Lung (tissue), 12 donors: Measurements from ENCODE around the gene HSBP1L1. TPM values are rescaled to one million over a fixed set of nuclear protein-coding genes. Genes with fewer than 3 reads are reported as not detected.

ENCODE experiments used
- ATAC-seq: fragments of 200-7000 bp; cut with Tn5 transposase; one replicate; pipeline ENCODE4 v1.9.1; 2020; ENCODE audit warnings: moderate number of reproducible peaks; ENCODE audit not compliant: insufficient read depth, low FRiP score
- DNase-seq, 3 donors: peaks; one replicate each; pipeline ENCODE4 v3.0.0-alpha.2; 2013 to 2017
- H3K27ac ChIP-seq, 2 donors: one replicate each; pipeline ENCODE4 v1.5.1; 2013; ENCODE audit warnings: mild to moderate bottlenecking in 2 of 2, moderate library complexity in 2 of 2, control low read depth in 1 of 2, inconsistent platforms in 1 of 2, low read depth in 1 of 2, low read length in 1 of 2
- H3K27me3 ChIP-seq, 3 donors: one replicate each; pipeline ENCODE4 v1.5.1; 2013; ENCODE audit warnings: low read length in 2 of 3; ENCODE audit not compliant: control insufficient read depth in 3 of 3, insufficient read depth in 3 of 3
- H3K36me3 ChIP-seq, 4 donors: one replicate each; pipeline ENCODE4 v1.5.1; 2013; ENCODE audit warnings: low read length in 4 of 4, mild to moderate bottlenecking in 1 of 4, moderate library complexity in 1 of 4; ENCODE audit not compliant: control insufficient read depth in 4 of 4, insufficient read depth in 4 of 4
- H3K4me1 ChIP-seq, 5 donors: one replicate each; pipeline ENCODE4 v1.5.1; 2013; ENCODE audit warnings: low read length in 5 of 5, mild to moderate bottlenecking in 2 of 5, moderate library complexity in 1 of 5; ENCODE audit not compliant: control insufficient read depth in 5 of 5, insufficient read depth in 5 of 5
- H3K4me3 ChIP-seq: one replicate; pipeline ENCODE4 v1.5.1; 2013; ENCODE audit warnings: mild to moderate bottlenecking, control low read depth, moderate library complexity
- H3K9ac ChIP-seq, 2 donors: one replicate each; pipeline ENCODE4 v1.5.1; 2013; ENCODE audit warnings: low read length in 2 of 2, control low read depth in 1 of 2; ENCODE audit not compliant: insufficient read depth in 1 of 2
- H3K9me3 ChIP-seq, 4 donors: one replicate each; pipeline ENCODE4 v1.5.1; 2013; ENCODE audit warnings: low read length in 3 of 4, mild to moderate bottlenecking in 1 of 4, moderate library complexity in 1 of 4; ENCODE audit not compliant: control insufficient read depth in 4 of 4, insufficient read depth in 3 of 4
- CTCF ChIP-seq: IDR thresholded peaks from 2 replicates; pipeline ENCODE4 v1.5.1; 2012; ENCODE audit warnings: mild to moderate bottlenecking; ENCODE audit errors: control extremely low read depth, extremely low read depth
- WGBS, 2 donors: extraction: QIAGEN DNeasy Blood & Tissue Kit; methylation state at CpG; one replicate each; pipeline ENCODE4 v1.1.7; 2013; 5-methylcytosine and 5-hydroxymethylcytosine counted together
- polyA plus RNA-seq, 2 donors: library from polyadenylated mRNA; stranded (reverse); fragments of 200-250 nt; gene quantifications; one replicate each; pipeline ENCODE4 v1.2.1, GENCODE V29; 2013
- total RNA-seq, 2 donors: library from RNA; depleted of rRNA in 1 of 2; stranded (reverse); fragments of >200 nt in 1 of 2; gene quantifications; one replicate each; pipeline ENCODE4 v1.2.1, GENCODE V29; 2014 to 2021
- donor health status: control.
- donor health status: control.
- donor health status: Bipolar disorder and iron deficiency.
- donor health status: healthy.
- donor health status: DM: yes; HTN: yes; CAD: no.

HSBP1L1 gene
- total and polyA plus RNA-seq, 4 donors, result 23.2 to 80.9 (median 34.3) TPM

- no peak overlapping the region for H3K4me3 ChIP-seq
- H3K4me1 ChIP-seq, result no peaks in the 10 kb centered on the region
- H3K27me3 ChIP-seq, result no peaks in the 10 kb centered on the region
- H3K9me3 ChIP-seq, result no peaks in the 10 kb centered on the region
- TF ChIP-seq CTCF, result no peak
- no peak overlapping the region for H3K9ac ChIP-seq
- peaks cover 12 to 34% (median 19%) of the 10 kb centered on the region in 4 donors for H3K36me3 ChIP-seq
- 92 to 94% methylated on average over 4 of the region's 4 CpGs for WGBS, 2 donors
- DNase-seq (no peak), ATAC-seq (no peak)
- no peak overlapping the region for H3K27ac ChIP-seq
Measured at GRCh38 chr18:79975043-79975442, 10.6 kb downstream of the HSBP1L1 start.

GRCh38 chr18:79975985-79976680, 11.7 kb downstream of the HSBP1L1 start:
- DNase-seq (no peak), ATAC-seq (no peak)
- no peak for TF ChIP-seq CTCF
- peaks cover 0 to 2% (median 0%) of the 10 kb centered on the region in 5 donors for H3K4me1 ChIP-seq
- no peaks in the 10 kb centered on the region for H3K9me3 ChIP-seq
- H3K4me3 ChIP-seq, result no peak overlapping the region
- no peak overlapping the region for H3K9ac ChIP-seq
- no peak overlapping the region for H3K27ac ChIP-seq
- H3K36me3 ChIP-seq, result peaks cover 12 to 34% (median 17%) of the 10 kb centered on the region in 4 donors
- H3K27me3 ChIP-seq, result no peaks in the 10 kb centered on the region
- WGBS, 2 donors, result 85% methylated on average over 14 of the region's 14 CpGs

GRCh38 chr18:79979843-79980242, 15.4 kb downstream of the HSBP1L1 start:
- Histone ChIP-seq H3K4me3 (no peak overlapping the region), H3K9ac (no peak overlapping the region), H3K4me1 (peaks cover 0 to 10% (median 0%) of the 10 kb centered on the region in 5 donors), H3K9me3 (no peaks in the 10 kb centered on the region), H3K27ac (no peak overlapping the region), H3K36me3 (peaks cover 6 to 17% (median 13%) of the 10 kb centered on the region in 4 donors), H3K27me3 (no peaks in the 10 kb centered on the region)
- no peak for TF ChIP-seq CTCF
- ATAC-seq (no peak), DNase-seq (no peak)
- WGBS, 2 donors, result 94 to 95% methylated on average over 5 of the region's 5 CpGs

GRCh38 chr18:79980585-79980984, 16.1 kb downstream of the HSBP1L1 start:
- no peak overlapping the region for H3K9ac ChIP-seq
- H3K4me1 ChIP-seq, result peaks cover 0 to 10% (median 0%) of the 10 kb centered on the region in 5 donors
- 85 to 87% methylated on average over 13 of the region's 13 CpGs for WGBS, 2 donors
- H3K27me3 ChIP-seq, result no peaks in the 10 kb centered on the region
- no peak for TF ChIP-seq CTCF
- no peaks in the 10 kb centered on the region for H3K9me3 ChIP-seq
- H3K27ac ChIP-seq, result no peak overlapping the region
- DNase-seq, result no peak
- ATAC-seq, result no peak
- no peak overlapping the region for H3K4me3 ChIP-seq
- peaks cover 4 to 13% (median 8%) of the 10 kb centered on the region in 4 donors for H3K36me3 ChIP-seq
